GM18858 (cell line): ENCODE measurements around the gene MLANA.
"Not testable (repeated sequence)": the region's sequence is repeated elsewhere in the genome, so short reads cannot be mapped to it uniquely, and the experiment has no call there.

ENCODE experiments used
- ATAC-seq: cut with Tn5 transposase; IDR thresholded peaks from one replicate; pipeline ENCODE4 v1.9.1; 2021; ENCODE audit not compliant: unreplicated experiment

The MLANA gene

DNA sequence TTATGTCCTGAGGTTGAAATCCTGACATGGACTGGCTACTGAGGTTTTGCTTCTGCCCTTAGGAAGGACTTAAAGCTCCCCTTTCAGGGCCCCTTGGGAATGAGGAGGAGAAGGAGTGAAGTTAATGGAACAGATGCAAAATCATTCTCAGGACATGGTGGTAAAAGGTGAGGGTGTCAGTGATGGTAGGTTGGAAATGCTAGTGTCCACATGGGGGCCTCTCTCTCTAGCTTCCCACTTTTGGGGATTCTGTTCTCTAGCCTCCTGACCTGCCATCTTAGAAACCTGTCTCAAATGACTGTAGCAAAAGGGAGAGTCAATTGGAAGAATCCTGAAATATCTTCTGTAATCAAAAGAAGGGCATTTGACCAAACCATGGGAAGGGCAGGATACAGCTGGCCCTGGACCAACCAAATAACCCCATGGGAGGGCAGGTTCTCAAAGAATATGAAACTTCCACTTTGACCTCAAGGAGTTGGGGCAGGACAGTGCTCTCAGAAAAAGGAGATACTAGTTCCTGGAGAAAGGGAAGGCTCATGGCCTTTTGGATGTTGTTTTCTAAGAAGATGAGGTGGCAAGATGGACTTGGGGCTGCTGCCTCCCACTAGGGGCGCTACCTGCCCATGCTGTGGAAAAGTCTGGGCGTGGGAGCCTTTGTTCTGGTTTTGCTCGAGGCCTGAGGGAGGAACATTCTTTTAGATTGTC, 21.2 kb upstream of the MLANA start:
- ATAC-seq = no peak

DNA sequence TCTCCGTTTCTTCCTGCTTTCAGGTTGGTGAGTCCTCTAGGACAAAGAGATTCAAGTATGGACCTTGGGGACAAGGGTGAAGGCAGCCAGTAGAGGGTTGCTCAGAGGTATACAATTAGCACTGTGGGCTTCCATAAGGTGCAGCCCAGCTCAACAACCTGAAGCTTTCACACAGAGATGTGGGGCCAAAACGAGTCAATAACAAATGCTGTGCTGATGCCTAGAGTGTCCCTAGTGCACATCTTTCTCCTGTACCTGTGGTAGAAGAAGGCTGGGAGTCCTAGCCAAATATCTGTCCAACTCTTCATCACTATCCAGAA, 20.7 kb upstream of the MLANA start:
- ATAC-seq = no peak

DNA sequence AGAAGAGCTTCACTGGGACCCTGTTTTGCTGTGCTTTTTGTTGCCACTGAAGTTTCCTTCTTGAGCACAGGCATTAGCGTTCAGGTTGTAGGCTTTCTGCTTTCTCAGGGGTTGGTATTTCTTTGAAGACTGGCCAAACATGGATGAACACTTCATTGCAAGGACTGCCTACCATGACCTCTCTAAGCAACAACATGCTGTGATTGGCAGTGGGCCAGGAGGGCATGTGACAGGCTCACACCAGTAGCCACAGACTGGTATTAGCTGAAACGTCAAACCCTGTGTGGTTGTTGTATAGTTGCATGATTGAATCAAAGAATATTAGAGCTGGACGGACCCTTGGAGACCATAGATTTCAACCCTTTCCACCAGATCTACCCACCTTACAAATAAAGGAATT, 20.0 kb upstream of the MLANA start:
- ATAC-seq = no peak

DNA sequence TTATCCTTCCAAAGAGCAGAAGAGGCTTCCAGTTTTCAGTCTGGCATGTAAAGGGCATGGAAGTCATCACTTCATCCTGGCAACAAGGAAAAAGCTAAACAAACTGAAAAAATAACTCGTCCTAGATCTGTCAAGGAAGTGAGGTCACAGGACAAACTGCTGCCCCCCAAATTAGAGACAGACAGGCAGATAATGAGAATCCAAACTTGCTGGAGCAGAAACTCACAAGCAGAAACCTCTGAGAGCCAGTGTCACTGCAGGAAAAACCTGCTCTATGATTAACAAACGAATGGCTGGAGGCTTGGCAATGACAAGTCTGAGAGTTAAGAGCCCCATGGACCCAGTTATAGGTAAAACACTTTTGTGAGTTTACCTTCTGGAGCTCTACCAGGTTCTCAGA, 18.9 kb upstream of the MLANA start:
- no peak for ATAC-seq

DNA sequence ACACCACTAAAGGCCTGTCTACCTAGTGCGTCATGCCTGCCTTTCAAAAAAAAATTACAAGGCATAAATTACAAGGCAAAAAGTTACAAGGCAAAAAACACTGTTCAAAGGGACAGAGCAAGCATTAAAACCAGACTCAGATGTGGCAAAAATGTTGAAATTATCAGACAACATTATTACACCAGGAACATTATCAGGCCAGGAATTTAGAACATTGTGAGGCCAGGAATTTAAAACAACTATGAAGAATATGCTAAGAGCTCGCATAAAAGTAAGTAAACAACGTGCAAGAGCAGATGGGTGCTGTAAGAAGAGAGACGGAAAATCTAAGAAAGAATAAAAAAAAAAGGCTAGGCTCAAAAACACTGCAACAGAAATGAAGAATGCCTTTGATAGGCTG, 18.2 kb upstream of the MLANA start:
- ATAC-seq = no peak

DNA sequence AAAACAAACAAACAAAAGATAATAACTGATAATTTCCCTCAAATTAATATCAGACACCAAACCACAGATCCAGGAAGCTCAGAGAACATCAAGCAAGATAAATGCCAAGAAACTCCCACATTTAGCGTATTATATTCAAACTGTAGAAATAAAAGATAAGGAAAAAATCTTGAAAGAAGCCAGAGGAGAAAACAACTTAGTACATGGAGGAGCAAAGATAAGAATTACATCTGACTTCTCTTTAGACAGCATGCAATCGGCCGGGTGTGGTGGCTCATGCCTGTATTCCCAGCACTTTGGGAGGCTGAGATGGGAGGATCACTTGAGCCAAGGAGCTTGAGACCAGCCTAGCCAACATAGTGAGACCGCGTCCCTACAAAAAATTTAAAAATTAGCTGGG, 17.2 kb upstream of the MLANA start:
- ATAC-seq = no peak

DNA sequence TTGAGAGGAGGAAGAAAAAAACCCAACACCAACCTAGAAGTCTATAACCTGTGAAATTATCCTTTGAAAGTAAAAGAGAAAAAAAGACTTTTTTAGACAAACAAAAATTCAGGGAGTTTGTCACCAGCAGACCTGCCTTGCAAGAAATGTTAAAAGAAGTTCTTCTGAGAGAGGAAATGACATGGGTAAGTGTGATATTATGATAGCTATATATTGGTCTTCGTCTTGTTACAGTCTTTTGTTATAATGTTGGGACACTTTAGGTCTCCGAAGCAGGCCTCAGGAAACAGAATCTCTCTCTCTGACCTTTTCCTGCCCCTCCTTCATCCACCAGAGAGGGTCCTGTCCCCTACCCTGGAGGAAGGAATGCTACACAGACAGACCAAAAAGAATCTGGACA, 16.6 kb upstream of the MLANA start:
- ATAC-seq = no peak

DNA sequence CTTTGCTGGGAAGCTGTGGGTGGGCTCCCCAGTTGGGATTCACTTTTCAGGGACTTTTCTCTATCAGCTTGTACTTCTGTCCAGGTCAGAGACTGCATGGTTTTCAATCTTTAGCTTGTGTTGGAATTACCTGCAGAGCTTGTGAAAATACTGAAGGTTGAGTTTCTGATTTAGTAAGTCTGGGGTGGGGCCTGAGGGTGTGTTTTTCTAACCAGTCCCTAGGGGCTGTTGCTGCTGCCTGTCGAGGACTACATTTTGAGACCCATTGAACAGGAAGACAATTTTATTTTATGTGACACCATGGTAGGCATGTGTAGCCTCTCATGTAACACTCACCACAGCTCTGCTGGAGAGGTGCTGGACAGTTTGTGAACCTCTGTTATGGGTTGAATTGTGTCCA, 14.7 kb upstream of the MLANA start:
- no peak for ATAC-seq

DNA sequence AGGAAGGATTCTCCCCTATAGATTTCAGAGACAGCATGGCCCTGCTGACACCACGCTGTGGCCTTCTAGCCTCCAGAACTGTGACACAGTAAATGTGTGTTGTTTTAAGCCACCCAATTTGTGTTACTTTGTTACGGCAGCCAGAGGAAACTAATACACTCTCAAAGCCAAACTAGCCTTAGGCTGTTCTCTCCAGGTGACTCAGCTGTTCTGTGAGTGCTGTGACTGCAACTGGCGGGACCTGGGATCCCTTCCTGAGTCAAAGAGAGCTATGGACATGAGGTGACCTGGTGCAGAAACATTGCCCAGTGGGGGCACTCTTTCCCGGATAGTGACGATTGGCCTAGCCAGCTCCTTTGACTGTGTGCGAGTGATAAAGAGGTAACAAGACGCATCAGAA, 14.0 kb upstream of the MLANA start:
- no peak for ATAC-seq

DNA sequence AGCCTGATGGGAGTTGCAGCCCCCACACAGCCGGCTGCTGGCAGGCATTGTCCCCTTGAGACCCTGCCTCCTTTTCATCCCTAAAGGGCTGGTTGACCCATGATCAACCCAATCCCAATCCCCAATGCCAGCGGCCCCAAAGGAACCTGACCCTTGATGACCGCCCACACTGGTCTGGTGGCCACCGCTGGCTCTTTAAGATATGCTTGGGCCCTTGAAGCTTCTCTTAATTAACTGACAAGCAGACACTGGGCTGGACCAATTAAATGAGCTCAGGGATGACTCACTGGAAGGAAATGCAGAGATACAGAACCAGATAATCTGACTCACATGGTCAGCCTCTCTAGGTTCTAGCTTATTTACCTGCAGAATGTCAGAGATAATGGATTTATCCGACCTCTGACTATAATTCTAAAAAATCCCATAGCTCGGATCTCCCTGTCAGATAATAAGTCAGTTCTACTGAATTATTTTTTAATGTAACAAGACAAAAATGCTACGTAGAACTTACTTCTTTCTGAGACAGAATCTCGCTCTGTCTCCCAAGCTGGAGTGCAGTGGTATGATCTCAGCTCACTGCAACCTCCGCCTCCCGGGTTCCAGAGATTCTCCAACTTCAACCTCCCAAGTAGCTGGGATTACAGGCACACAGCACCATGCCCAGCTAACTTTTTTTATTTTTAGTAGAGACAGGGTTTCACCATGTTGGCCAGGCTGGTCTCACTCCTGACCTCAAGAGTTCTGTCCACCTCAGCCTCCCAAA, 11.1 kb upstream of the MLANA start:
- no peak for ATAC-seq

DNA sequence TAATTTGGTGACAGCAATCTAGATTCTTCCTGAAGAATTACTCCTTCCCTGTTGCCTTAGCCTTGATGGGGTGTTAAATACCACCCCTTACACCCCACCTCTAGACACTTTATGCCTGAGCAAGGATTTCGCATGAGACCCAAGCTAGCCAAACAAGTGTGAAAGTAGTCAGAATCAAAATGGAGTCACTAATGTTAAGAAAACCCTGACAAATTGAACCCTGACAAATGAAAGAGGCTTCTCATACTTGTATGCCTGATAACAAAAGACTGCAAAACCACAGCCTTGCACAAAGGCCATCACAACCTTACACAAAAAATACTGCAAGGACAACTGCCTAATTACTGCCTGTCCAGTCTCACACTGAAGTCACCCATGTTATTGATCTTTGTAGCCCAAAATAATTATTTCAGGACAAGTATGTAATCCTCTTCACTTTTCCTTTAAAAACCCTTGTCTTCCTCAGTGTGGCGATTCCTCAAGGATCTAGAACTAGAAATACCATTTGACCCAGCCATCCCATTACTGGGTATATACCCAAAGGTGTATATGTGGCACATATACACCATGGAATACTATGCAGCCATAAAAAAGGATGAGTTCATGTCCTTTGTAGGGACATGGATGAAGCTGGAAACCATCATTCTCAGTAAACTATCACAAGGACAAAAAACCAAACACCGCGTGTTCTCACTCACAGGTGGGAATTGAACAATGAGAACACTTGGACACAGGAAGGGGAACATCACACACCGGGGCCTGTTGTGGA, 8.3 kb upstream of the MLANA start:
- not testable (repeated sequence) for ATAC-seq

DNA sequence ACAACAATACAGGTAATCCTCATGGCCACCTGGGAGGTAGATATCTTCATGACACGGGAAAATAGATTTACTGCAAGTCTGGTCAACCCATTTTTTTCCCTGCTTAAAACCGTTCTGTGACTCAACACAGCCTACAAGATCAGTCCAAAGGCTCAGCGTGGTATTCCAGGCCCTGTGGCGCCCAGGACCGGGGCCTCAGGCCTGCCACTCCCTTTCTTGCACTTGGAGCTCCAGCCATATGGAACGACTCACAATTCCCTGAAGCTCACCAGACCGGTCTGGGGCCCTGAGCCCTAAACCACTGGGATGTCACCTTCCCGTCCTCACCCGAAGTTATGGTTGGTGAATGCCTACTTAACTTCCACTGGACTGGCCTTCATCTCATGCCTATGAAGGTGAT, 6.5 kb upstream of the MLANA start:
- ATAC-seq = no peak

DNA sequence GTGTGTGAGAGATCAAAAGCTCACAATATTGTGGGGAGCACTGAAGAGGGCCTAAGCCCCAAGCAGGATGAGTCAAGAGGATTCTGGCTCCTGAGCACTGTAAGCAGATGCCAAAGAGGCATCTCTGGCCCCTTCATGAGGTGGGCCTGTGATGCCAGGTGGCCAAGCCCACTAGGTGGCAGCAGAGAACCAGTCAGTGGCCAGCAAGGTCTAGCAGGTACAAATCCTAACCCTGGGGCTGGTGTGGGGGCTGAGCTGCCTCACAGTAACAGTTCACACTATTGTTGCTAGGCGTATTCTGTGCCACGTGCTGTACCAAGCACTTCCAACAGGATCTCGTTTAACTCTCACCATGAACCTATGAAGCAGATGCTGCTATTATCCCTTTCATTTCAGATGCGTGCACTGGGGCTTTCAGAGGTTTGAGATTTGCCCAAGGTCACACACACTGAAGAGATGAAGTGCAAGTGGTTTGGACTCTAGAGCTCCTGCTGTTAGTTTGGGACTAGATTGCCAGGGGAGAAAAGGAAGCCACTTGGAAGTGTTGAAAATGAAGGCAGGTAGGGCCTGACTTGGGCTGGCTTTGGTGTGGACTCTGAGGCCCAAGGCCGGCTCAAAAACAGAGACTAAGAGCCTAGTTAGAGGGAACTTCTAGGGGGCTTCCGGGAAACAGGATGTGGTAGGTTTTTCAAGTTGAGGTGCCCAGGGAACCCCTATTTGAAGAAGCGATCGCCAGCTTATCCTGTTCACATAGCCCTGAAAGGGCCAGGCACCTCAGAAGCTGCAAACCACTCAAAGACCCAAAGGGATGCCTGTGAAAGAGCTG, 4.4 kb upstream of the MLANA start:
- peak; percentile 90 for ATAC-seq

DNA sequence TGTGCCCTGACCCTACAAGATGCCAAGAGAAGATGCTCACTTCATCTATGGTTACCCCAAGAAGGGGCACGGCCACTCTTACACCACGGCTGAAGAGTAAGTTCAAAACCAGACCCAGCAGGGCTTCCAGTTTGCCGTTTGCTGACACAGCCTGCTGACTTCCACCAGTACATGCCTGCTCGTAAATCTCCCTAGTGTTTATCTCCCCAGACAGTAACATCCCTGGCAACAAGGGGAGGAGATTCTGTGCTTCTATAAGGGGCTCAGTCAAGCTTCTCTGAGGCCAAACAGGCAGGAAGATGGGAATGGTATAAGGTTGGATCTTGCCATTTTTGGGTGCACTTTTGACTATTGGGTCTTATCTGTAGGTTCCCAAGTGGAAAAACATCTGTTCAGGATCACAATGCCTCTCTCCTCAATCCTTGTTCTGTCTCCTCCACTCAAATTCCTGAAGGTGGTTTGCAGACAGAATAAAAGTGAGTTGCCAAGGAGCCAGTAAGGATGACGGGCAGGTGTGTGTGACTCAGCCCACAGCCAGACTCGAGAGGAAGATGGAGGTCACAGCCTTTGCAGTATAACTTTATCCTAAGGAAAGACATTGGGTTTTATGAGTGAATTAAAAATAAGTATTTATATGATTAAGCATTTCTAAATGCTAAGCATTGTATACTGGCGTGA, 1.9 kb downstream of the MLANA start:
- no peak for ATAC-seq

DNA sequence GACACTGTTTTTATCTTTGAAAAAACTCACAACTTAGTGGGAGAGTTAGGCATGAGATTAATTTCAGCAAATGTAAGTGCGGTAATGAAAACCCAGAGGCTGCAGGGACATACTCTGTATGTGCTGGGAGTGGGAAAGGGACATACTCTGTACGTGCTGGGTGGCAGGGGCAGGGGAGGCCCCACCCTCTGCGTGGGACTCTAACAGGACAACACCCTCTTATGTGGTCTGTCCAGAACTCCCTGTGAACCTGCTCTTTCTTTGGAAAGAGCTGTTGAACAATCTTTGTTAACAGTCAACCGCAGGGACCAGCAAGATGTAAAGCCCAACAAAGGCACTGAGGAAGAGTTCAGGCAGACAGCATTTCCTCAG, 2.4 kb downstream of the MLANA start:
- ATAC-seq = no peak

DNA sequence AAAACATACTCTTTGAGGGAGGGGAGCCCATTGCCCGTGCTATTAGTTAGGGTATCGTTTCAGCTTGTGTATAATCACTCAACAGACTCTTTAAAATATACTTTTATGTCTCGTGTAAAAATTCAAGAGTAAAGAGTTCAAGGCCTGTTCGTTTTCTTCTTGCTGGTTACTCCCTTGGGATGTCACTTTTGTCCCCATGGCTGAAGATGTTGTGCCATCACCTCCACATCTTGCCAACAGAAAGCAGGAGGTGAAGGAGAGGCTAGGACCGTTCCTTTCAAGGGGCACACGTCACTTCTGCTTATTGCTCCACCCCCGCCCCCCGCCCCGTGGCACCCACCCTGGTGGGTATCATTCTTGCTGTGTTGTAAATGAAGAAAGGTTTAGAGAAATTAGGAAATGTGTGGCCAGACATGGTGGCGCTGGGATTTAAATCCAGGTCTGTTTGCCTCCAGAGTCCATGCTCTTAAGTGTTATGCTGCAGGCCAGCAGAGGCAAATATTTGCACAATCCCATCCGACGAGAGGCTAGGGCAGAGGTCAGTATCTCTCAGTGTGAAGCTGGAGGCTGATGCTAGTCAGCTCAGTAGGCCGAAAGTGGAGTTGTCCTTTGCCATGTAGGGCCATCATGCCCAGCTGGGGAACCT, 3.0 kb downstream of the MLANA start:
- ATAC-seq = no peak

DNA sequence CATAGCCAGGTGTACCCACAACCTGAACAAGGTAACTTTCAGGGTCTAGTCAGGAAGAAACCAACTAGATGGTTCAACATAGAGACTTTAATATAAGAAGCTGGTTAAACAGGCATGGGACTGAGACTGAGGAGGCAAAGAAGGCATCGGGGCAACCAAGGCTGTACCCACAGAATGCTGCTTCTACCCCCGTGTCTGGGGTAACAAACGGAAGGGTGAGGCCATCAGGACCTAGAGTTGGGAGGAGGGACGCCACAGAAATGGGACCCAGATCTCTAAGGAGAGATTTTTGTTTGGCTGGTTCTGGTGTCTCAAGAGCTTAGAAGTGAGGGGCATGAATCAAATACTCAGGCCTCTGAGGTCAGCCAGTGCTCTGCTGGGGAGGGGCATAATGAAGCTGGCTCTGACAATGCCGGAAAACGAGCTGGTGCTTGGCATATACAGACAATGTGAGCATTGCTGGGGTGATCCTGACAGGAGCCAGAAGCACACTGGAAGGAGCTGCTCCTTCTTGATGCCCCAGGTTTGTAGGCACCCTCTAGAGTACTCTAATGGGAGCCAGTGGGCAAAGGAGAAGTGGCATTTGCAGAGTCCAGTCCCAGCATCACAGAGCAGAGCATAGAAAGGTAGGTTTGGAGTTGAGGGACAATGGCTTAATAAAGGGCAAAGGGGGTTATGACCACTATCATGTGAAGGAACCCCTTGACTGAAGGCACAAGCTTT, 3.7 kb downstream of the MLANA start:
- ATAC-seq = no peak

DNA sequence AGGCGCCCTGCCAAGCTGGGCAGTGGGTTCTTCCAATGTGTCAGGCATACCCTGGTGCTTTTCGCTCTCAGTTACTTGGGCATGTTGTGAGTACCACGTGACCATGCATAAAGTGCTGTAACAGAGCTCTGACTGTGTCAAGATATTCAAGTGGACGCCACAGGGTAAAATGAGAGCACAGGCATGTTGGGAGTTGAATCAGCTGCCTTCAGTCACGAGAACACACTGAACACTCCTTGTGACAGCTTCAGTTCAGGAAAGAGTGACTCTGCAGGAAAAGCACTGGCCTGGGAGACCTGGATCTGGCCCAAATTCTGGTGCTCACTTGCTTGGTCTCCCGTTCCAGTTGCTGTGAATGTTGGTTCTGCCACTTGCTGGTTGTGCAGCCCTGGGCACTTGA, 5.1 kb downstream of the MLANA start:
- ATAC-seq = no peak

DNA sequence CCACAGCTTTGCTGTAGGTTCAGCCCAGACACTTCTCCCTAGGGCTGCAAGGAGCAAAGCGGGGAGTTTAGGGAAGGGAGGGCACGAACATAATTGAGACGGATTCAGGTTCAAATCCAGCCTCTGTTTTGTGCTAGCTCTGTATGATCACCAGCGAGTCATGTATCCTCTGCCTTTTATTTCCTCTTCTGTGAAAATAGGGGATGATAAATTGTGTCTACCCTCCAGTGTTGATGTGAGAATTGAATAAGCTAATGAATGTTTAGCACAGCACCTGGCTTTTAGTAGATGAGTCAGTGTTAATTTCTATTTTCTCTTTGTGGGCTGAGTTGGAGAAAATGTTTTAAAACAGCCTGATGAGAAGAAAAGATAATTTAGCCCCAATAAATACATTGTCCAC, 6.2 kb downstream of the MLANA start:
- ATAC-seq = no peak

DNA sequence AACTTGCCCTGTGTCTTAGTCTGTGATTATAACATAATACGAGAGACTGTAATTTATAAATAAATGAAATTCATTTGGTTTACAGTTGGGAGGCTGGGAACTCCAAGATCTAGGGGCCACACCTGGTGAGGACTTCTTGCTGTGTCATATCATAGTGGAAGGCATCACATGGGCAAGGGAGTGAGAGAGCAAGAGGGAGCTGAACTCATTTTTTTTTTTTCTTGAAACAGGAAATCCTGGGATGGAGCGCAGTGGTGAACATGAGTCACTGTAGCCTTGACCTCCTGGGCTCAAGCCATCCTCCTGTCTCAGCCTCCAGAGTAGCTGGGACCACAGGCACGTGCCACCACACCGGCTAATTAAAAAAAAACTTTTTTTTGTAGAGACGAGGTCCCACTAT, 7.2 kb downstream of the MLANA start:
- no peak for ATAC-seq
